Endothelial cell (in vitro differentiated cells): Measurements from ENCODE around the gene C21orf58. TPM values are rescaled to one million over a fixed set of nuclear protein-coding genes. Genes with fewer than 3 reads are reported as not detected.

Experiments used
- DNase-seq: peaks from one replicate; pipeline ENCODE4 v3.0.0; 2021; ENCODE audit warnings: low spot score
- H3K27ac Mint-ChIP-seq: one replicate; pipeline ENCODE4 v1.8.0; 2021; ENCODE audit warnings: mixed read lengths, inconsistent platforms; ENCODE audit not compliant: unreplicated experiment
- H3K27me3 Mint-ChIP-seq: one replicate; pipeline ENCODE4 v1.8.0; 2021; ENCODE audit warnings: mild to moderate bottlenecking, moderate library complexity, mixed read lengths, inconsistent platforms; ENCODE audit not compliant: unreplicated experiment
- H3K36me3 Mint-ChIP-seq: one replicate; pipeline ENCODE4 v1.8.0; 2021; ENCODE audit warnings: mild to moderate bottlenecking, low read depth, mixed read lengths, inconsistent platforms; ENCODE audit not compliant: unreplicated experiment
- H3K4me1 Mint-ChIP-seq: one replicate; pipeline ENCODE4 v1.8.0; 2021; ENCODE audit warnings: mild to moderate bottlenecking, mixed read lengths, inconsistent platforms; ENCODE audit not compliant: unreplicated experiment
- H3K4me3 Mint-ChIP-seq: one replicate; pipeline ENCODE4 v1.8.0; 2021; ENCODE audit warnings: mild to moderate bottlenecking, mixed read lengths, inconsistent platforms; ENCODE audit not compliant: unreplicated experiment
- H3K9me3 Mint-ChIP-seq: one replicate; pipeline ENCODE4 v1.8.0; 2021; ENCODE audit warnings: mixed read lengths, inconsistent platforms; ENCODE audit not compliant: unreplicated experiment
- total RNA-seq: library from RNA; stranded (reverse); fragmentation: NEBNext Ultra II Directional; extraction: Animal tissue kit (Norgen Biotek cat#: 25700); gene quantifications from one replicate; pipeline ENCODE4 v1.2.1, GENCODE V29; 2021; ENCODE audit not compliant: unreplicated experiment
- TF ChIP-seq, protein P1 (sequence below): fragments of 200-600 bp; sonication (generic); IDR thresholded peaks from one replicate; pipeline ENCODE4 v1.5.0; 2021; ENCODE audit warnings: antibody characterized with exemption; ENCODE audit not compliant: unreplicated experiment

Gene C21orf58
- total RNA-seq, 1 donor from 2014 or later: 5.9 TPM

DNA sequence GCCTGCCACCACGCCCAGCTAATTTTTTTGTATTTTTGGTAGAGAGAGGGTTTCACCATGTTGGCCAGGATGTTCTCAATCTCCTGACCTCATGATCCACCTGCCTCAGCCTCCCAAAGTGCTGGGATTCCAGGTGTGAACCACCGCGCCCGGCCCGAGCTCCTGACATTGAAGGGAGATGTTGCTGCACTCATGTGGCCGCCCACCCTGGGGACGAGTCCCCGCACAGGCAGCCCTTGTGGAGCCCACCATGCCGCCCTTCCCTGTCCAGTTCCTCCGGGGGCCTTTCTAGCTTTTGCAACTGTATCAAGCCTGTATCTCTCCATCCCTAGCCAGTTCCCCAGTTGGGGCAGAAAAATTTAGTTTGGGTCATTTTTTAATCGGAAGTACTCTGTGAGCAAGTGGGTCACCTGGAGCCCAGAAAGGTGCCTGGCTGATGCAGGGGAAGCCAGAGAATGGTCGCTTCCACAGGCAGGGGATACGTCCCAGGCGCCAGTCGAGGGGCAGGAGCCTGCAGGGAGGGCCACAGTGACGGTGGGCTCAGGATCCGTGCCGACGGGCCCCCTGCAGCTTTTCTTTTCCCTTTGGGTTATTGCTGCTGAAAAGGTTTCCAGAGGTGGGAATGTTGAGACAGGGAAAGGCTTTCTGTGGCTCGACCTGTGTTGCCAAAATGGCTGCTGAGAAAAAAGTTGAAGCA, 20.7 kb upstream of the C21orf58 start:
- Mint-ChIP-seq H3K4me3 (no peak overlapping the region), H3K36me3 (peaks cover 34% of the 10 kb centered on the region), H3K27me3 (peaks cover 3% of the 10 kb centered on the region), H3K27ac (no peak overlapping the region), H3K4me1 (no peaks in the 10 kb centered on the region), H3K9me3 (no peaks in the 10 kb centered on the region)
- no peak for DNase-seq
- TF ChIP-seq, protein P1, sequence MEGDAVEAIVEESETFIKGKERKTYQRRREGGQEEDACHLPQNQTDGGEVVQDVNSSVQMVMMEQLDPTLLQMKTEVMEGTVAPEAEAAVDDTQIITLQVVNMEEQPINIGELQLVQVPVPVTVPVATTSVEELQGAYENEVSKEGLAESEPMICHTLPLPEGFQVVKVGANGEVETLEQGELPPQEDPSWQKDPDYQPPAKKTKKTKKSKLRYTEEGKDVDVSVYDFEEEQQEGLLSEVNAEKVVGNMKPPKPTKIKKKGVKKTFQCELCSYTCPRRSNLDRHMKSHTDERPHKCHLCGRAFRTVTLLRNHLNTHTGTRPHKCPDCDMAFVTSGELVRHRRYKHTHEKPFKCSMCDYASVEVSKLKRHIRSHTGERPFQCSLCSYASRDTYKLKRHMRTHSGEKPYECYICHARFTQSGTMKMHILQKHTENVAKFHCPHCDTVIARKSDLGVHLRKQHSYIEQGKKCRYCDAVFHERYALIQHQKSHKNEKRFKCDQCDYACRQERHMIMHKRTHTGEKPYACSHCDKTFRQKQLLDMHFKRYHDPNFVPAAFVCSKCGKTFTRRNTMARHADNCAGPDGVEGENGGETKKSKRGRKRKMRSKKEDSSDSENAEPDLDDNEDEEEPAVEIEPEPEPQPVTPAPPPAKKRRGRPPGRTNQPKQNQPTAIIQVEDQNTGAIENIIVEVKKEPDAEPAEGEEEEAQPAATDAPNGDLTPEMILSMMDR: no peak

- no peak for DNase-seq
- no peak overlapping the region for H3K27ac Mint-ChIP-seq
- H3K4me3 Mint-ChIP-seq: no peak overlapping the region
- TF ChIP-seq, protein P1: no peak
- H3K4me1 Mint-ChIP-seq: no peaks in the 10 kb centered on the region
- no peaks in the 10 kb centered on the region for H3K9me3 Mint-ChIP-seq
- no peaks in the 10 kb centered on the region for H3K27me3 Mint-ChIP-seq
- peaks cover 36% of the 10 kb centered on the region for H3K36me3 Mint-ChIP-seq
Observed at GRCh38 chr21:46340998-46341397, 17.3 kb upstream of the C21orf58 start.

- Mint-ChIP-seq H3K4me1 (no peaks in the 10 kb centered on the region), H3K36me3 (peaks cover 35% of the 10 kb centered on the region), H3K27ac (no peak overlapping the region), H3K9me3 (no peaks in the 10 kb centered on the region), H3K4me3 (no peak overlapping the region), H3K27me3 (no peaks in the 10 kb centered on the region)
- TF ChIP-seq, protein P1: no peak
- no peak for DNase-seq
Observed at GRCh38 chr21:46336603-46337002, 12.9 kb upstream of the C21orf58 start.

- TF ChIP-seq, protein P1: no peak
- no peak for DNase-seq
- Mint-ChIP-seq H3K36me3 (peaks cover 25% of the 10 kb centered on the region), H3K27ac (no peak overlapping the region), H3K4me3 (no peak overlapping the region), H3K27me3 (no peaks in the 10 kb centered on the region), H3K4me1 (no peaks in the 10 kb centered on the region), H3K9me3 (no peaks in the 10 kb centered on the region)
Observed at GRCh38 chr21:46334351-46335140, 10.9 kb upstream of the C21orf58 start.

DNA sequence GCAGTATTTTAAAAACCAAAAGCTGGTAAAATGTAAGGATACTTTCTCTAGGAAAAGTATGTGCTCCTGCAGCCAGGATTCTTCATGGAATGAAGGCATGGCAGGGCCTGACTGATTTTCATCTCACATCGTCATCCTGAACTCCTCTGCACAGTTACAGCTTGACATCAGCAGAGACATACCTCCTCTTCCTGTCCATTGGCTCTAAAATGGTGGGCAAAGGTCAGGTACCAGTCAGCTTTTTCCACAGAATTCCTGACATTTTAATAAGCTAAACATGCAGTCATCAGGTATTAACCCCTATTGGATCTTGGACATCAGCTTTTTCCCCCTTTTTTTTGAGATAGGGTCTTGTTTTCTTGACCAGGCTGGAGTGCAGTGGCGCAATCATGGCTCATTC, 6.1 kb upstream of the C21orf58 start:
- Mint-ChIP-seq H3K4me3 (no peak overlapping the region), H3K4me1 (peaks cover 8% of the 10 kb centered on the region), H3K9me3 (no peaks in the 10 kb centered on the region), H3K27ac (no peak overlapping the region), H3K27me3 (peaks cover 5% of the 10 kb centered on the region), H3K36me3 (peaks cover 10% of the 10 kb centered on the region)
- TF ChIP-seq, protein P1: no peak
- no peak for DNase-seq
